Activated T-cell treated with anti-CD3 and anti-CD28 coated beads, Interleukin-2, amount 50 U/mL, for 72 hours (primary cell): Measurements from ENCODE around the gene MEF2B. TPM values are rescaled to one million over a fixed set of nuclear protein-coding genes. Genes with fewer than 3 reads are reported as not detected.
A peak's percentile ranks its signal among the peaks of the same experiment; 100 is the strongest.

Experiments used
- ATAC-seq, 2 donors: fragments of 150-1000 bp; cut with Tn5 transposase; replicated peaks in 1 of 2; 2 replicates each; pipeline ENCODE4 v1.10.0; 2021; ENCODE audit warnings: moderate library complexity in 2 of 2, mild to moderate bottlenecking in 1 of 2
- DNase-seq, 2 donors: peaks; one replicate each; pipeline ENCODE4 v3.0.0; 2021 to 2022; ENCODE audit warnings: mixed read lengths in 1 of 2
- H3K27ac Mint-ChIP-seq: one replicate; pipeline ENCODE4 v1.8.0; 2022; ENCODE audit warnings: mild to moderate bottlenecking, moderate library complexity, mixed read lengths
- H3K27me3 Mint-ChIP-seq: one replicate; pipeline ENCODE4 v1.8.0; 2022; ENCODE audit warnings: low read depth, mixed read lengths
- H3K36me3 Mint-ChIP-seq, 2 donors: one replicate each; pipeline ENCODE4 v1.8.0; 2022; ENCODE audit warnings: mixed read lengths in 2 of 2, mild to moderate bottlenecking in 1 of 2; ENCODE audit not compliant: insufficient read depth in 2 of 2
- H3K4me1 Mint-ChIP-seq: one replicate; pipeline ENCODE4 v1.8.0; 2022; ENCODE audit warnings: low read depth, mixed read lengths
- H3K4me3 Mint-ChIP-seq, 2 donors: one replicate each; pipeline ENCODE4 v1.8.0; 2022; ENCODE audit warnings: mild to moderate bottlenecking in 2 of 2, mixed read lengths in 2 of 2, moderate library complexity in 2 of 2
- H3K9me3 Mint-ChIP-seq, 2 donors: one replicate each; pipeline ENCODE4 v1.8.0; 2022; ENCODE audit warnings: mixed read lengths in 2 of 2
- total RNA-seq, 2 donors: library from RNA; stranded (reverse); gene quantifications; one replicate each; pipeline ENCODE4 v1.2.3, GENCODE V29; 2022

Gene MEF2B
- total RNA-seq, 2 donors from 2014 or later = 2.1 to 6.4 TPM

- peaks cover 8 to 24% of the 10 kb centered on the region in 2 donors for H3K36me3 Mint-ChIP-seq
- H3K9me3 Mint-ChIP-seq = peaks cover 5 to 6% of the 10 kb centered on the region in 2 donors
- DNase-seq = no peak
- H3K27me3 Mint-ChIP-seq = no peaks in the 10 kb centered on the region
- H3K4me1 Mint-ChIP-seq = no peaks in the 10 kb centered on the region
- no peak overlapping the region for H3K4me3 Mint-ChIP-seq
- H3K27ac Mint-ChIP-seq = peak overlapping the region; percentile 20
- ATAC-seq = no peak
Measured at GRCh38 chr19:19122902-19123301, 47.2 kb downstream of the MEF2B start.

- Mint-ChIP-seq H3K27ac (no peak overlapping the region), H3K4me3 (no peak overlapping the region), H3K27me3 (no peaks in the 10 kb centered on the region), H3K4me1 (no peaks in the 10 kb centered on the region), H3K9me3 (peaks cover 5 to 6% of the 10 kb centered on the region in 2 donors), H3K36me3 (peaks cover 8 to 22% of the 10 kb centered on the region in 2 donors)
- no peak for ATAC-seq
- DNase-seq = no peak
Measured at GRCh38 chr19:19121371-19121770, 48.7 kb downstream of the MEF2B start.

- ATAC-seq (no peak), DNase-seq (peak; percentile 13 to 14)
- H3K27me3 Mint-ChIP-seq = no peaks in the 10 kb centered on the region
- peaks cover 6 to 20% of the 10 kb centered on the region in 2 donors for H3K36me3 Mint-ChIP-seq
- H3K9me3 Mint-ChIP-seq = peaks cover 5 to 6% of the 10 kb centered on the region in 2 donors
- H3K4me3 Mint-ChIP-seq = no peak overlapping the region
- no peaks in the 10 kb centered on the region for H3K4me1 Mint-ChIP-seq
- H3K27ac Mint-ChIP-seq = no peak overlapping the region
Measured at GRCh38 chr19:19120308-19121231, 49.5 kb downstream of the MEF2B start.

- H3K4me3 Mint-ChIP-seq = no peak overlapping the region
- ATAC-seq (no peak), DNase-seq (no peak)
- no peaks in the 10 kb centered on the region for H3K27me3 Mint-ChIP-seq
- peaks cover 6 to 20% of the 10 kb centered on the region in 2 donors for H3K36me3 Mint-ChIP-seq
- H3K27ac Mint-ChIP-seq = no peak overlapping the region
- no peaks in the 10 kb centered on the region for H3K4me1 Mint-ChIP-seq
- H3K9me3 Mint-ChIP-seq = peaks cover 5 to 6% of the 10 kb centered on the region in 2 donors
Measured at GRCh38 chr19:19119325-19120237, 50.5 kb downstream of the MEF2B start.

- H3K4me1 Mint-ChIP-seq = no peaks in the 10 kb centered on the region
- DNase-seq = peak; percentile 52 to 68
- peaks cover 0 to 5% of the 10 kb centered on the region in 2 donors for H3K36me3 Mint-ChIP-seq
- H3K9me3 Mint-ChIP-seq = no peaks in the 10 kb centered on the region
- no peak overlapping the region for H3K4me3 Mint-ChIP-seq
- H3K27me3 Mint-ChIP-seq = no peaks in the 10 kb centered on the region
- no peak overlapping the region for H3K27ac Mint-ChIP-seq
- ATAC-seq = peak; percentile 60 to 61
Measured at GRCh38 chr19:19115954-19116353, 54.1 kb downstream of the MEF2B start.

- H3K27ac Mint-ChIP-seq = no peak overlapping the region
- DNase-seq (no peak), ATAC-seq (peak in 1 of 2 donors; percentile 42)
Measured at GRCh38 chr19:19113040-19113626, 56.9 kb downstream of the MEF2B start.

GRCh38 chr19:19111967-19112580 is 58.0 kb downstream of the MEF2B start:
- no peaks in the 10 kb centered on the region for H3K27me3 Mint-ChIP-seq
- H3K4me3 Mint-ChIP-seq = no peak overlapping the region
- H3K36me3 Mint-ChIP-seq = no peaks in the 10 kb centered on the region
- DNase-seq (no peak), ATAC-seq (no peak)
- H3K4me1 Mint-ChIP-seq = no peaks in the 10 kb centered on the region
- H3K9me3 Mint-ChIP-seq = no peaks in the 10 kb centered on the region
- H3K27ac Mint-ChIP-seq = no peak overlapping the region

More at GRCh38 chr19:19113040-19113626, 56.9 kb downstream of the MEF2B start:
- no peaks in the 10 kb centered on the region for H3K36me3 Mint-ChIP-seq
- H3K4me1 Mint-ChIP-seq = no peaks in the 10 kb centered on the region
- no peaks in the 10 kb centered on the region for H3K9me3 Mint-ChIP-seq
- no peak overlapping the region for H3K4me3 Mint-ChIP-seq
- no peaks in the 10 kb centered on the region for H3K27me3 Mint-ChIP-seq

- H3K27me3 Mint-ChIP-seq = no peaks in the 10 kb centered on the region
- ATAC-seq = no peak
- H3K36me3 Mint-ChIP-seq = no peaks in the 10 kb centered on the region
- H3K27ac Mint-ChIP-seq = no peak overlapping the region
- no peak overlapping the region for H3K4me3 Mint-ChIP-seq
- DNase-seq = no peak
- no peaks in the 10 kb centered on the region for H3K9me3 Mint-ChIP-seq
- H3K4me1 Mint-ChIP-seq = no peaks in the 10 kb centered on the region
Measured at GRCh38 chr19:19111136-19111835, 58.8 kb downstream of the MEF2B start.

- Mint-ChIP-seq H3K9me3 (no peaks in the 10 kb centered on the region), H3K27me3 (no peaks in the 10 kb centered on the region), H3K4me1 (no peaks in the 10 kb centered on the region), H3K4me3 (no peak overlapping the region), H3K27ac (no peak overlapping the region), H3K36me3 (no peaks in the 10 kb centered on the region)
- ATAC-seq (peak; percentile 46 to 51), DNase-seq (peak; percentile 22 to 24)
Measured at GRCh38 chr19:19110410-19111135, 59.5 kb downstream of the MEF2B start.

- DNase-seq (no peak), ATAC-seq (no peak)
- H3K9me3 Mint-ChIP-seq = no peaks in the 10 kb centered on the region
- H3K27me3 Mint-ChIP-seq = no peaks in the 10 kb centered on the region
- H3K4me3 Mint-ChIP-seq = no peak overlapping the region
- no peaks in the 10 kb centered on the region for H3K36me3 Mint-ChIP-seq
- H3K4me1 Mint-ChIP-seq = no peaks in the 10 kb centered on the region
- H3K27ac Mint-ChIP-seq = no peak overlapping the region
Measured at GRCh38 chr19:19109601-19110000, 60.5 kb downstream of the MEF2B start.

GRCh38 chr19:19107654-19108053 is 62.4 kb downstream of the MEF2B start:
- Mint-ChIP-seq H3K9me3 (no peaks in the 10 kb centered on the region), H3K27me3 (no peaks in the 10 kb centered on the region), H3K4me3 (no peak overlapping the region), H3K4me1 (no peaks in the 10 kb centered on the region), H3K36me3 (no peaks in the 10 kb centered on the region), H3K27ac (no peak overlapping the region)
- no peak for ATAC-seq
- no peak for DNase-seq
